NOMO-1 (cell line): Measurements from ENCODE around the gene CSTF2.

Experiments
- DNase-seq, 2 experiments: peaks; one replicate each; lab custom pipeline; 2025; ENCODE audit not compliant: unreplicated experiment in 2 of 2; lab: John Stamatoyannopoulos, UW

Gene CSTF2

GRCh38 chrX:100870527-100870926, 50.3 kb downstream of the CSTF2 start:
- no peak for DNase-seq

- no peak for DNase-seq
These were observed 51.7 kb downstream of the CSTF2 start for GRCh38 chrX:100871594-100872560.

GRCh38 chrX:100874325-100874724, 54.1 kb downstream of the CSTF2 start, which contains the start of gene NOX1:
TSS of gene NOX1 (minus strand) at chrX:100874359. CDS start at chrX:100874139, 220 bp downstream.
- DNase-seq = no peak

- DNase-seq = no peak
These were observed 60.2 kb downstream of the CSTF2 start for GRCh38 chrX:100880368-100880767.

GRCh38 chrX:100883654-100884053, 63.5 kb downstream of the CSTF2 start:
- DNase-seq = no peak
